ENCODE measurements around the gene TPO. TPM values are rescaled to one million over a fixed set of nuclear protein-coding genes. Genes with fewer than 3 reads are reported as not detected.

Gene TPO
- total RNA-seq, 4 donors from 2014 or later = 6.7 to 14.5 (median 11.3) TPM

GRCh38 chr2:1453561-1453960 is 40.3 kb downstream of the TPO start:
- peaks cover 34% of the 10 kb centered on the region for H3K27me3 ChIP-seq
- H3K4me3 ChIP-seq = no peak overlapping the region
- no peaks in the 10 kb centered on the region for H3K36me3 ChIP-seq
- TF ChIP-seq POLR2A (IDR thresholded peaks at IDR 0.05) (no peak), EP300 (IDR thresholded peaks at IDR 0.05) (no peak), CTCF (IDR thresholded peaks at IDR 0.05) (no peak), POLR2AphosphoS5 (IDR thresholded peaks at IDR 0.05) (no peak)
- no peaks in the 10 kb centered on the region for H3K9me3 ChIP-seq
- WGBS, 2 donors (ENCODE audit: low coverage in 1 of 2) = 79% methylated on average over 7 of the region's 12 CpGs; no CpG with 5 or more reads in 1 of the 2 donors
- no peaks in the 10 kb centered on the region for H3K4me1 ChIP-seq
- H3K27ac ChIP-seq = no peak overlapping the region
- no peak for ATAC-seq

GRCh38 chr2:1454346-1454745 is 41.1 kb downstream of the TPO start:
- WGBS, 2 donors (ENCODE audit: low coverage in 1 of 2) = 67 to 100% methylated on average over 1 to 2 of the region's 7 CpGs
- TF ChIP-seq POLR2AphosphoS5 (IDR thresholded peaks at IDR 0.05) = no peak
- no peak for TF ChIP-seq CTCF (IDR thresholded peaks at IDR 0.05)
- no peak for TF ChIP-seq EP300 (IDR thresholded peaks at IDR 0.05)
- TF ChIP-seq POLR2A (IDR thresholded peaks at IDR 0.05) = no peak
- Histone ChIP-seq H3K27me3 (peaks cover 26% of the 10 kb centered on the region), H3K4me3 (no peak overlapping the region), H3K27ac (no peak overlapping the region), H3K36me3 (no peaks in the 10 kb centered on the region), H3K9me3 (no peaks in the 10 kb centered on the region), H3K4me1 (no peaks in the 10 kb centered on the region)
- no peak for ATAC-seq

GRCh38 chr2:1455466-1455865 is 42.2 kb downstream of the TPO start:
- TF ChIP-seq POLR2A (IDR thresholded peaks at IDR 0.05) (no peak), POLR2AphosphoS5 (IDR thresholded peaks at IDR 0.05) (no peak), CTCF (IDR thresholded peaks at IDR 0.05) (no peak), EP300 (IDR thresholded peaks at IDR 0.05) (no peak)
- no peaks in the 10 kb centered on the region for H3K4me1 ChIP-seq
- H3K4me3 ChIP-seq = no peak overlapping the region
- no peak overlapping the region for H3K27ac ChIP-seq
- ATAC-seq = no peak
- peaks cover 17% of the 10 kb centered on the region for H3K27me3 ChIP-seq
- H3K9me3 ChIP-seq = no peaks in the 10 kb centered on the region
- WGBS, 2 donors (ENCODE audit: low coverage in 1 of 2) = 0 to 40% methylated on average over 2 to 6 of the region's 6 CpGs
- H3K36me3 ChIP-seq = no peaks in the 10 kb centered on the region

- H3K9me3 ChIP-seq = no peaks in the 10 kb centered on the region
- peaks cover 32% of the 10 kb centered on the region for H3K27me3 ChIP-seq
- no peak overlapping the region for H3K27ac ChIP-seq
- no peak for ATAC-seq
- no peaks in the 10 kb centered on the region for H3K4me1 ChIP-seq
- no peaks in the 10 kb centered on the region for H3K36me3 ChIP-seq
- WGBS, 2 donors (ENCODE audit: low coverage in 1 of 2) = 79 to 100% methylated on average over 2 of the region's 2 CpGs
- TF ChIP-seq POLR2AphosphoS5 (IDR thresholded peaks at IDR 0.05) (no peak), EP300 (IDR thresholded peaks at IDR 0.05) (no peak), POLR2A (IDR thresholded peaks at IDR 0.05) (no peak), CTCF (IDR thresholded peaks at IDR 0.05) (no peak)
- H3K4me3 ChIP-seq = no peak overlapping the region
Measured at GRCh38 chr2:1458432-1458831, 45.2 kb downstream of the TPO start.

GRCh38 chr2:1459727-1460126 is 46.5 kb downstream of the TPO start:
- no peak for ATAC-seq

More at GRCh38 chr2:1459727-1460126, 46.5 kb downstream of the TPO start:
- no peaks in the 10 kb centered on the region for H3K36me3 ChIP-seq
- no peaks in the 10 kb centered on the region for H3K4me1 ChIP-seq
- TF ChIP-seq EP300 (IDR thresholded peaks at IDR 0.05) (no peak), POLR2A (IDR thresholded peaks at IDR 0.05) (no peak), CTCF (IDR thresholded peaks at IDR 0.05) (no peak), POLR2AphosphoS5 (IDR thresholded peaks at IDR 0.05) (no peak)
- no peak overlapping the region for H3K4me3 ChIP-seq
- no peak overlapping the region for H3K27ac ChIP-seq
- no peaks in the 10 kb centered on the region for H3K9me3 ChIP-seq
- H3K27me3 ChIP-seq = peaks cover 24% of the 10 kb centered on the region
- 13 to 37% methylated on average over 3 to 6 of the region's 7 CpGs for WGBS, 2 donors (ENCODE audit: low coverage in 1 of 2)
